ENCODE results near the gene TMEM245.

GRCh38 chr9:109098960-109099308 is 20.8 kb downstream of the TMEM245 start:
- TF ChIP-seq CTCF (IDR thresholded peaks at IDR 0.05) (no peak), POLR2A (IDR thresholded peaks at IDR 0.05) (no peak)
